GM18526 (cell line): ENCODE results near the gene DENND1A.

Experiments
- POLR2A ChIP-seq: IDR thresholded peaks from 3 replicates; pipeline ENCODE4 v1.6.1; 2011; ENCODE audit not compliant: insufficient read length; ENCODE audit errors: extremely low read depth

The DENND1A gene

DNA sequence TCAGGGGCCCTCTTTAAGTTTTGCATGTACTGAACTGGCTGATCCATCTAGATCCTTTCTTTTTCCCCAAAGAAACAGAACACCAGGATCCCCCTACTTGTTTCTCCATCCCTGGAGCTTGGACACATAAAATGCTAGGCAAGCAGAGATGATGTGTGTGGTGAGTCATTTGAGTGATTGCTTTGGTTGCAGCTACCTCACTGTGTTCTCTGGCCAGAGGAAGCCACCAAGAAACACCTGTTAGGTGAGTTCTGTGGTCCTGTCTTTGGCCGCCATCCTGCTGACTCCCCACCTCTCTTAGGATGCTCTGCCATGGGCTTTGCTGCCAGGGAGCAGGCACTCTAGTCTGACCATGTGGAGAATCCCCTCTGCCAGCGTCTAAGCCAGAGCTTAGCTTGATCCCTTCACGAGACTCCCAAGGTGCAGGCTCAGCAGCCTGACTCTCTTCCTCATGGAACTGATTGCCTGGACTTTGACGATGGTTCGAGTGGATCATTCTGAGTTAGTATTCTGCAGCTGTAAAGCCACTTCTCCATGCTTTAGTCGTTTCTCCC lies 27.3 kb upstream of the DENND1A start:
- TF ChIP-seq POLR2A: no peak

GRCh38 chr9:123955637-123956036 lies 25.7 kb upstream of the DENND1A start:
- TF ChIP-seq POLR2A: no peak

- no peak for TF ChIP-seq POLR2A
Measured at GRCh38 chr9:123954518-123955280, 24.8 kb upstream of the DENND1A start.

GRCh38 chr9:123952641-123953495 lies 22.9 kb upstream of the DENND1A start:
- TF ChIP-seq POLR2A: no peak

DNA sequence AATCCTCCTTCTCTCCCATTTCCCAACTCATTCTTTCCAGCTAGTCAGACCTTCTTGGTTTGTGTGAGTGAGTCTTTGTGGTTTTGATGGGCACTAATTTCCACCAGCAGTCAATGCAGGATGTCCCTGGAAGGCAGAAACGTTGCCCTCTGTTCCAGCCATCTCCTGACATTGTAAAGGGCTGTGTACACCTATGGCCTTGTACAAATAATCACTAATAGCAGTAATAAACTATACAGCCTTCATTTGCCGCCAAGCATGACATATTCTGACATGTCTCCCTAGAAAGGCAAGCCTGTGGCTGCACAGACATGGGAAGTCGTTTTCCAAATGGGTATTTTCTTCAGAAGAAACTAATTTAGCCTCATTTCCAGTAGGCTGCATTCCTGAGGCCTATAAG lies 18.4 kb upstream of the DENND1A start:
- TF ChIP-seq POLR2A: no peak

DNA sequence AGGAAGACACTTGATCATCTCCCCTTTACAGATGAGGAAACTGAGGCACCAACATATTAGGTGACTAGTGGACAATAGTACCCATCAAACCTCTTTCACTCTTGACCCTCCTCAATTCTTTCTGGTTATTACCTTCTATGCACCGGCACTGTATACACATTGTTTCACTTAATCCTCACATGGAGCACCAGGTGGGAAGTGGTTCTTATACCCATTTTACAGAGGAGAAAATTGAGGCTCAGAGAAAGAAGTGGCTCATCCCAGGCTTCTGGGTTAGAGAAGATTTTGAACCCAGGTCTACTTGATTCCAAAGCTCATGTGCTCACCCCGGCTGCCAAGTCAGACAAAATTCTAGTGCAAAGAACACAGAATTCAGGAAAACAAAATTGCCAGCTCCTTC lies 17.4 kb upstream of the DENND1A start:
- TF ChIP-seq POLR2A: no peak

- TF ChIP-seq POLR2A: no peak
Measured at GRCh38 chr9:123946101-123946821, 16.3 kb upstream of the DENND1A start.

- no peak for TF ChIP-seq POLR2A
Measured at GRCh38 chr9:123945532-123945931, 15.6 kb upstream of the DENND1A start.

DNA sequence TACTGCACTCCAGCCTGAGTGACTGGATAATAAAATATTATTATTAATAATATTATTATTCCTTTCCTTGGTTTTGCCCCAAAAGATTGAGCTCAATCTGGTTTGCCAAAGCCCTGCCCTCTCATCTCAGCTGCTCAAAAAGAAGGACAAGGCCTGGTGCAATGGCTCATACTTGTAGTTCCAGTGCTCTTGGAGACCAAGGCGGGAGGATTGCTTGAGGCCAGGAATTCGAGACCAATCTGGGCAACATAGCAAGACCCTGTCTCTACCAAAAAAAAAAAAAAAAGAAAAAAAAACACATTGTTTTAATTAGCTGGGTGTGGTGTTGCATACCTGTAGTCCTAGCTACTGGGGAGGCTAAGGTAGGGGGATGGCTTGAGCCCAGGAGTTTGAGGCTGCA lies 13.7 kb upstream of the DENND1A start:
- no peak for TF ChIP-seq POLR2A

DNA sequence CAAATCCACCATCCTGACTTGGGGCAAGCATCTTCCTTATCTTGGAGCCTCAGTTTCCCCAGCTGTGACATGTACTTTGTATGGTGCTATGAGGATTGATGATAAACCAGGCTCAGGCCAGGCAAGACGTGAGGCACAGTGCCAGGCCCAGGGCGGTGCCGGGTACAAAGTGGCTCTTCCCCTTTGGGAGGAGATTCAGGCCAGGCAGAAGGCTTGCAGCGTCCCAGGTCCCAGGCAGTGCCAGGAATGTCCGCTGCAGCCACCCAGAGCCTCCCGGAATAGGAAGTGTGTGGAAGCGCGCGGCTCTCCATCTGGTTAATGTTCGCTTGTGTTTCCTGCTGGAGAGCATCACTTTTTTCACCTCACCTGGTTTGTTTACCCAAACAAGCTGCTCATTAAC lies 12.6 kb upstream of the DENND1A start:
- TF ChIP-seq POLR2A: no peak

DNA sequence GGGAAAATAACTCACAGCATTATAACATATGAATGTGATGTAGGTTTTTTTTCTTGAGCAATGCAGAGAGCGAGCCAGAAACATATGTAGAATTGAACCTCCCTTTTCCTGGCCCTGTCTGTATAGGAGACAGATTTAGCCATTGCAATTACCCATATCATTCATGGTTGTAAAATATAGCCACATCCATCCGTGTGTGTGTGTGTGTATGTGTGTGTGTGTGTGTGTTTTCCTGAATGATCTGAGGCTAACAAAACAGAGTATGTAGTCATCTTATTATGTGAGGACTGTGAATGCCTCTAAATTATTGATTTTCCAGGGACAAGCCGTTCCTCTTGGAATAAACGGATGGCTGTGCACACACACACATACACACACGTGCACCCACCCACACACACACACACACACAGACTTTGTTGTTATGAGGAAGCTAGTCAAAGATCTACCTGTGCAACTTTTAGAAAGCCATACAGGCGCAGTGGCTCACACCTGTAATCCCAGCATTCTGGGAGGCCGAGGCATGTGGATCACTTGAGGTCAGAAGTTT lies 11.7 kb upstream of the DENND1A start:
- TF ChIP-seq POLR2A: no peak

- TF ChIP-seq POLR2A: no peak
Measured at GRCh38 chr9:123940721-123941523, 11.0 kb upstream of the DENND1A start.

DNA sequence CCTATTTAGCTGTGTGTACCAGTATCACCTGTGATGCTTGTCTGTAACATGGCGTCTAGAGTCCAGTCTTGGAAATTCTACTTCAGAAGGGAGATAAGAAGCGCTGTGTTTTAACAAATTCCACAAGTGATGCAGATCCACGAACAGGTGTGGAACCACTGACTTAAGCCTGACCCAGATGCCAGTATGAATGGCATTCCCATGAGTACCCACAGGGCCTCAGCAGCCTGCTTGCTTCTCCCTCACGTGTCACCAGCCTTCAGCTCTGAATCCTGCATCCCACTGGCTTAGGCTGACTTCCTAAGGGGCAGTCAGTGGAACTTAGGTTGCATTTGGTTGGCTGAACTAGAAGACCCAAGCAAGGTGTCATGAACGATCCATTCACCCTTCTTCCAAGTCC lies 8.5 kb upstream of the DENND1A start:
- TF ChIP-seq POLR2A: no peak

DNA sequence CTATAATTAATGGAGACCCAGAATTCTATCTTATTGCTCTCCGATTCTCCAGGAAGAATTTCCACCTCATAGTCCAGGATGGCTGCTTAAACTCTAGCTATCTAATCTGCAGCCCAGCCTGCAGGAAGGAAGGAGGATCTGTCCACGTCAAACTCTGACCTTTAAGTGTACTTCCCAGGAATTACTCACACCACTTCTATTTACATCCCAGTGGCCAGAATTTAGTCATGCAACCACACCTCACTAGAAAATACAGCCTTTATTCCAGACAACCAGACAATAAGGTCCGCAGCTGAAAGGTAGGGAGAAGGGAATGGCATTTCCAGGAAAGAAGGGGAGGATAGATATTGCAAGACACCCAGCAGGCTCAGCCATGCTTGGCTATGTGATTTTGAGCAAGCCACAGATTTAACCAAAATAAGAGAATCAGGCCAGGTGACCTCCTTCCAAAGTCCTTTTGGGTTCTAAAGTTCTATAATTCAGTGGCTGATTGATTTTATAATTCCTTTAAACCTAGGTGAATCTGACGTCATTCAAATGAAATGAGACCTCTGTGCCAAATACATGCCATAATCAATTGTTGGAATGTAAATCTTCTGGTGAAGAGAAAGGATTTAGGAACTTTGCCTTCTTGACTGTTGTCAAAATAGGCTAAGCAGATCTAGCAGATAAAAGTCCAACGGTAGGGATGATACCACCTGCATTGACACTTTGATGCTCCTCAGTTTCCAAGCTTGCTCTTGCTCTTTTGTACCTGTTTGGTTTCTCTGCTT lies 3.7 kb upstream of the DENND1A start:
- TF ChIP-seq POLR2A: no peak
